Upper lobe of left lung (tissue), 4 donors: ENCODE measurements around the gene JARID2.

Source experiments
- POLR2A ChIP-seq, 4 donors: fragments of 450-650 bp; IDR thresholded peaks; one replicate each; pipeline ENCODE4 v1.5.1; 2016 to 2017; ENCODE audit warnings: antibody characterized with exemption in 4 of 4, mild to moderate bottlenecking in 2 of 4
- POLR2AphosphoS5 ChIP-seq, 2 donors: sonication (generic); formaldehyde crosslinking; IDR thresholded peaks; one replicate each; pipeline ENCODE4 v1.5.1; 2017; ENCODE audit warnings: antibody characterized with exemption in 2 of 2
- TF ChIP-seq, protein P1 (sequence below), 6 experiments: fragments of 450-650 bp in 4 of 6; fragments of 200-600 bp in 2 of 6; sonication (generic) in 2 of 6; IDR thresholded peaks; one replicate each; pipeline ENCODE4 v1.5.1; 2016 to 2019; ENCODE audit warnings: antibody characterized with exemption in 6 of 6

GRCh38 chr6:15447546-15448267, 201.8 kb downstream of the JARID2 start:
- TF ChIP-seq, protein P1, sequence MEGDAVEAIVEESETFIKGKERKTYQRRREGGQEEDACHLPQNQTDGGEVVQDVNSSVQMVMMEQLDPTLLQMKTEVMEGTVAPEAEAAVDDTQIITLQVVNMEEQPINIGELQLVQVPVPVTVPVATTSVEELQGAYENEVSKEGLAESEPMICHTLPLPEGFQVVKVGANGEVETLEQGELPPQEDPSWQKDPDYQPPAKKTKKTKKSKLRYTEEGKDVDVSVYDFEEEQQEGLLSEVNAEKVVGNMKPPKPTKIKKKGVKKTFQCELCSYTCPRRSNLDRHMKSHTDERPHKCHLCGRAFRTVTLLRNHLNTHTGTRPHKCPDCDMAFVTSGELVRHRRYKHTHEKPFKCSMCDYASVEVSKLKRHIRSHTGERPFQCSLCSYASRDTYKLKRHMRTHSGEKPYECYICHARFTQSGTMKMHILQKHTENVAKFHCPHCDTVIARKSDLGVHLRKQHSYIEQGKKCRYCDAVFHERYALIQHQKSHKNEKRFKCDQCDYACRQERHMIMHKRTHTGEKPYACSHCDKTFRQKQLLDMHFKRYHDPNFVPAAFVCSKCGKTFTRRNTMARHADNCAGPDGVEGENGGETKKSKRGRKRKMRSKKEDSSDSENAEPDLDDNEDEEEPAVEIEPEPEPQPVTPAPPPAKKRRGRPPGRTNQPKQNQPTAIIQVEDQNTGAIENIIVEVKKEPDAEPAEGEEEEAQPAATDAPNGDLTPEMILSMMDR (IDR thresholded peaks at IDR 0.05) = no peak
- no peak for TF ChIP-seq POLR2A (IDR thresholded peaks at IDR 0.05)
- TF ChIP-seq POLR2AphosphoS5 (IDR thresholded peaks at IDR 0.05) = no peak
